CD14-positive monocyte (primary cell): ENCODE data around the gene IMMP2L. TPM values are rescaled to one million over a fixed set of nuclear protein-coding genes. Genes with fewer than 3 reads are reported as not detected.
A peak's percentile ranks its signal among the peaks of the same experiment; 100 is the strongest.

Experiments used
- DNase-seq, 3 donors: peaks; one replicate each; pipeline ENCODE4 v3.0.0-alpha.2; 2011 to 2022
- H2AFZ ChIP-seq: 2 replicates; pipeline ENCODE4 v1.6.0; 2012; ENCODE audit warnings: mild to moderate bottlenecking, low read depth, low read length, inconsistent platforms; ENCODE audit not compliant: insufficient read depth, poor library complexity, severe bottlenecking
- H3K27ac ChIP-seq, 2 donors: 1 replicate in 1 of 2; 2 replicates in 1 of 2; pipeline ENCODE4 v1.5.1; 2012 to 2013; ENCODE audit warnings: low read length in 2 of 2, control low read depth in 1 of 2, inconsistent platforms in 1 of 2, low read depth in 1 of 2, mild to moderate bottlenecking in 1 of 2
- H3K27me3 ChIP-seq, 2 donors: one replicate each; pipeline versions ENCODE4 v1.6.0 to v1.6.1; 2011 to 2013; ENCODE audit warnings: low read length in 2 of 2; ENCODE audit not compliant: control insufficient read depth in 2 of 2, insufficient read depth in 2 of 2
- H3K36me3 ChIP-seq, 2 donors: replicated peaks in 1 of 2; 1 replicate in 1 of 2; 2 replicates in 1 of 2; pipeline versions ENCODE4 v1.5.1 to v1.6.1; 2012 to 2013; ENCODE audit warnings: low read length in 2 of 2, control low read depth in 1 of 2, inconsistent platforms in 1 of 2, mild to moderate bottlenecking in 1 of 2; ENCODE audit not compliant: insufficient read depth in 2 of 2, control insufficient read depth in 1 of 2
- H3K4me1 ChIP-seq, 2 donors: 1 replicate in 1 of 2; 2 replicates in 1 of 2; pipeline versions ENCODE4 v1.5.1 to v1.6.1; 2012 to 2013; ENCODE audit warnings: low read length in 2 of 2, control low read depth in 1 of 2, inconsistent platforms in 1 of 2, mild to moderate bottlenecking in 1 of 2, moderate library complexity in 1 of 2; ENCODE audit not compliant: insufficient read depth in 2 of 2, control insufficient read depth in 1 of 2
- H3K4me2 ChIP-seq: replicated peaks from 2 replicates; pipeline ENCODE3; 2012; ENCODE audit warnings: low read length, moderate library complexity, mild to moderate bottlenecking; ENCODE audit not compliant: poor library complexity, severe bottlenecking; ENCODE audit errors: extremely low read depth
- H3K4me3 ChIP-seq, 3 experiments: fragments of 200-600 bp in 1 of 3; sonication (generic) in 1 of 3; replicated peaks in 1 of 3; 1 replicate in 2 of 3; 2 replicates in 1 of 3; pipeline ENCODE4 v1.5.1; 2011 to 2013; ENCODE audit warnings: low read length in 3 of 3, mild to moderate bottlenecking in 3 of 3, control low read depth in 2 of 3, low read depth in 2 of 3, inconsistent platforms in 1 of 3, moderate library complexity in 1 of 3
- H3K79me2 ChIP-seq: 2 replicates; pipeline ENCODE4 v1.6.0; 2012; ENCODE audit warnings: mild to moderate bottlenecking, control low read depth, inconsistent platforms, low read length, moderate library complexity; ENCODE audit not compliant: insufficient read depth
- H3K9ac ChIP-seq: 2 replicates; pipeline ENCODE4 v1.6.0; 2017; ENCODE audit warnings: low read length, mild to moderate bottlenecking; ENCODE audit not compliant: insufficient read depth, poor library complexity, severe bottlenecking
- H3K9me3 ChIP-seq, 2 donors: replicated peaks in 1 of 2; 1 replicate in 1 of 2; 2 replicates in 1 of 2; pipeline versions ENCODE4 v1.5.1 to v1.6.1; 2012 to 2013; ENCODE audit warnings: low read length in 2 of 2, control low read depth in 1 of 2; ENCODE audit not compliant: control insufficient read depth in 1 of 2, insufficient read depth in 1 of 2
- H4K20me1 ChIP-seq: 2 replicates; pipeline ENCODE4 v1.6.0; 2012; ENCODE audit warnings: mild to moderate bottlenecking, low read length, control low read depth, moderate library complexity; ENCODE audit not compliant: insufficient read depth
- H3K27ac Mint-ChIP-seq, 7 donors: one replicate each; pipeline ENCODE4 v1.8.0; 2020; ENCODE audit warnings: mild to moderate bottlenecking in 7 of 7, mixed read lengths in 7 of 7, moderate library complexity in 6 of 7, inconsistent platforms in 2 of 7
- H3K27me3 Mint-ChIP-seq, 3 donors: one replicate each; pipeline ENCODE4 v1.8.0; 2021 to 2022; ENCODE audit warnings: low read depth in 3 of 3, mild to moderate bottlenecking in 3 of 3, mixed read lengths in 3 of 3, moderate library complexity in 3 of 3, inconsistent platforms in 1 of 3
- H3K36me3 Mint-ChIP-seq, 2 donors: one replicate each; pipeline ENCODE4 v1.8.0; 2020; ENCODE audit warnings: mixed read lengths in 2 of 2, inconsistent platforms in 1 of 2, mild to moderate bottlenecking in 1 of 2
- H3K4me1 Mint-ChIP-seq: one replicate; pipeline ENCODE4 v1.8.0; 2020; ENCODE audit warnings: mild to moderate bottlenecking, mixed read lengths
- H3K4me3 Mint-ChIP-seq, 2 donors: one replicate each; pipeline ENCODE4 v1.8.0; 2020; ENCODE audit warnings: mild to moderate bottlenecking in 2 of 2, mixed read lengths in 2 of 2, moderate library complexity in 1 of 2
- H3K9me3 Mint-ChIP-seq, 7 donors: one replicate each; pipeline ENCODE4 v1.8.0; 2020 to 2022; ENCODE audit warnings: mixed read lengths in 7 of 7, mild to moderate bottlenecking in 6 of 7, moderate library complexity in 6 of 7, inconsistent platforms in 2 of 7
- WGBS: methylation state at CpG from one replicate; pipeline ENCODE4 v1.1.5; 2013; ENCODE audit warnings: missing lambda C conversion rate; ENCODE audit not compliant: insufficient coverage; 5-methylcytosine and 5-hydroxymethylcytosine counted together
- intact Hi-C, 2 donors: fragments of 100-400 bp; cut with micrococcal nuclease; formaldehyde crosslinking; loops; one replicate each; pipeline versions ENCODE4 v1.15.0 to v1.15.1; 2023
- polyA plus RNA-seq, 3 donors: library from polyadenylated mRNA; depleted of rRNA in 1 of 3; unstranded in 2 of 3; stranded (reverse) in 1 of 3; fragments of 300-500 nt in 2 of 3; fragments of >200 nt in 1 of 3; fragmentation: Illumina TruSeq in 2 of 3; gene quantifications; 1 replicate in 2 of 3; 2 replicates in 1 of 3; pipeline ENCODE4 v1.2.3, GENCODE V29; 2012 to 2021
- TF ChIP-seq, protein P1 (sequence below): fragments of 200-600 bp; IDR thresholded peaks from one replicate; pipeline ENCODE4 v1.8.0; 2022; ENCODE audit warnings: antibody characterized with exemption, mild to moderate bottlenecking

The IMMP2L gene
- polyA plus RNA-seq, 3 donors: 1.9 to 6.4 (median 6.2) TPM

DNA sequence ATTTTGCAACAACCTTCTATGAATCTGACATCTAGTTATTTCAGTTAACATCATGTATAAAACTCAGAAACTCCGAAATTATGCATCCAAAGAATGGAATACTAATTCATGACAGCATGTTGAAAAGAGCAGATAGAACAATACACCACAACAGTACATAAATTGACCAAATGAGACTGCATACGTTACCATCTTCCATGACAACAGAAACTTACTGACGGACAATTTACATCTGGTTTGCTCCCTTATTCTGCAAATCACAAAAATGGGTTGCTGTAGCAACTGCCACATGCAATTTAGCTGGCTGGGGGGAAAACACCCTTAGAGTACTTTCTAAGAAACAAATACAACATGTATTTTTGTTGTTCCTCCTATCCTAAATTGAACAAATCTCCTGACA, 457.0 kb downstream of the IMMP2L start:
- Mint-ChIP-seq H3K27ac (no peak overlapping the region), H3K4me3 (no peak overlapping the region), H3K4me1 (peaks cover 14% of the 10 kb centered on the region), H3K27me3 (no peaks in the 10 kb centered on the region), H3K36me3 (no peaks in the 10 kb centered on the region), H3K9me3 (peaks cover 0 to 2% (median 0%) of the 10 kb centered on the region in 7 donors)
- Histone ChIP-seq H3K4me3 (no peak overlapping the region), H3K9ac (no peak overlapping the region), H3K27me3 (no peaks in the 10 kb centered on the region), H4K20me1 (no peaks in the 10 kb centered on the region), H3K4me2 (no peak overlapping the region), H3K9me3 (no peaks in the 10 kb centered on the region), H3K27ac (no peak overlapping the region), H3K79me2 (no peaks in the 10 kb centered on the region), H3K4me1 (peaks cover 0 to 6% of the 10 kb centered on the region in 2 donors), H3K36me3 (no peaks in the 10 kb centered on the region), H2AFZ (no peak overlapping the region)
- whole genome bisulfite sequencing: no CpG with 5 or more reads among the region's 3 CpGs
- no peak for DNase-seq
- TF ChIP-seq, protein P1, sequence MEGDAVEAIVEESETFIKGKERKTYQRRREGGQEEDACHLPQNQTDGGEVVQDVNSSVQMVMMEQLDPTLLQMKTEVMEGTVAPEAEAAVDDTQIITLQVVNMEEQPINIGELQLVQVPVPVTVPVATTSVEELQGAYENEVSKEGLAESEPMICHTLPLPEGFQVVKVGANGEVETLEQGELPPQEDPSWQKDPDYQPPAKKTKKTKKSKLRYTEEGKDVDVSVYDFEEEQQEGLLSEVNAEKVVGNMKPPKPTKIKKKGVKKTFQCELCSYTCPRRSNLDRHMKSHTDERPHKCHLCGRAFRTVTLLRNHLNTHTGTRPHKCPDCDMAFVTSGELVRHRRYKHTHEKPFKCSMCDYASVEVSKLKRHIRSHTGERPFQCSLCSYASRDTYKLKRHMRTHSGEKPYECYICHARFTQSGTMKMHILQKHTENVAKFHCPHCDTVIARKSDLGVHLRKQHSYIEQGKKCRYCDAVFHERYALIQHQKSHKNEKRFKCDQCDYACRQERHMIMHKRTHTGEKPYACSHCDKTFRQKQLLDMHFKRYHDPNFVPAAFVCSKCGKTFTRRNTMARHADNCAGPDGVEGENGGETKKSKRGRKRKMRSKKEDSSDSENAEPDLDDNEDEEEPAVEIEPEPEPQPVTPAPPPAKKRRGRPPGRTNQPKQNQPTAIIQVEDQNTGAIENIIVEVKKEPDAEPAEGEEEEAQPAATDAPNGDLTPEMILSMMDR: no peak
- intact Hi-C loops: no loop called here

DNA sequence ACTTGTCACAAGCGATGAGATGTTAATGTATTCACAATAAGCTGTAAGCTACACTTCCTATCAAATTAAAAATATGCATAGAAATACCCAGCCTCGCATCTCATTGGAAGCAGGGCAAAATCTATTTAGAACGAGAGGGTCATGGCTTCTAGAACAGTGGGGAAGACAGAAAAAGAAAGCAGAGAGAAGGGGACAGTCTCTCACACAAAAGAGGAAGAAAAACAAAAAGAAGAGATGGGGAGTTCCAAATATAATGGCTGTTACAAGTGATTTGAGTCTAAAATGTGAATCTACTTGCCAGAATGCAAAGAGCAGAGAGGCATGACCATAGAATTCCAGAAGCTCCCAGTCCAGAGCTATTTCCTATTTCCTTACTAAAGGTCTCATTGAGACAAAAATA, 457.6 kb downstream of the IMMP2L start:
- peaks cover 14% of the 10 kb centered on the region for H3K4me1 Mint-ChIP-seq

More for the DNA sequence above, 457.6 kb downstream of the IMMP2L start:
- H3K9me3 ChIP-seq: no peaks in the 10 kb centered on the region
- no peaks in the 10 kb centered on the region for H3K27me3 ChIP-seq
- 100% methylated on average over 1 of the region's 3 CpGs for WGBS
- DNase-seq: no peak
- peaks cover 0 to under 1% (median 0%) of the 10 kb centered on the region in 7 donors for H3K9me3 Mint-ChIP-seq
- H3K4me2 ChIP-seq: no peak overlapping the region
- H3K4me1 ChIP-seq: peaks cover 0 to 6% of the 10 kb centered on the region in 2 donors
- H3K27ac ChIP-seq: no peak overlapping the region
- no peaks in the 10 kb centered on the region for H3K79me2 ChIP-seq
- no peak overlapping the region for H3K9ac ChIP-seq
- H3K4me3 Mint-ChIP-seq: no peak overlapping the region
- H3K4me3 ChIP-seq: no peak overlapping the region
- no peaks in the 10 kb centered on the region for H3K36me3 ChIP-seq
- TF ChIP-seq, protein P1: no peak
- peak overlapping the region in 1 of 7 donors; percentile 44 for H3K27ac Mint-ChIP-seq
- no peaks in the 10 kb centered on the region for H3K36me3 Mint-ChIP-seq
- H2AFZ ChIP-seq: no peak overlapping the region
- H4K20me1 ChIP-seq: no peaks in the 10 kb centered on the region
- H3K27me3 Mint-ChIP-seq: no peaks in the 10 kb centered on the region
- intact Hi-C loops: no loop called here
